GM12865 (cell line): ENCODE measurements around the gene GNAO1.
"Not testable (repeated sequence)": the region's sequence is repeated elsewhere in the genome, so short reads cannot be mapped to it uniquely, and the experiment has no call there.

Experiments
- DNase-seq: peaks from one replicate; pipeline ENCODE4 v3.0.0; 2010; ENCODE audit warnings: low read depth
- H3K4me3 ChIP-seq: 2 replicates; pipeline ENCODE4 v1.5.1; 2011; ENCODE audit warnings: mild to moderate bottlenecking, low read depth, low read length, control low read depth
- CTCF ChIP-seq: IDR thresholded peaks from 2 replicates; pipeline ENCODE4 v1.5.1; 2011; ENCODE audit warnings: low read length, control low read depth, low read depth, inconsistent platforms; ENCODE audit not compliant: insufficient read depth; ENCODE audit errors: missing control alignments

The GNAO1 gene

GRCh38 chr16:56382459-56382858, 191.2 kb downstream of the GNAO1 start:
- no peak overlapping the region for H3K4me3 ChIP-seq
- no peak for DNase-seq
- no peak for TF ChIP-seq CTCF

DNA sequence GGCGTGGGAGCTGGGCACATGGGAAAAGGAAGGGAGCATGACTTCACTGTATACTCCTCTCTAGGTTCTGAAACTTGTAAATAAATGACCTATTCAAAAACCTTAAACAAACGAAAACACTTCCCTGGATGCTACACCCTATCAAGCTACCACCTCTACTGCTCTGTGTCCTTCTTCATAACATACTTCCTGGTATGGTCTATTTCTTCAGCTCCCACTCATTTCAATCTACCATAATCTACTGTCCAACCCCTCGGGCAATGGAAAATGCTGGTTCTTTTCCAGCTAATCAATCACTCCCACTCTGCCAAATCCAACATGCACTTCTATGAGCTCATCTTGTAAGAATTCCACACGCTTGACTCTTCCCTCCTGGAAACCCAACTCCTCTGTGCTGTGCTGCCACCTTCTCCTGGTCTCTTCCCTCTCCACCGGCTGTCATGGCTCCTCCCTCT, 191.6 kb downstream of the GNAO1 start:
- no peak overlapping the region for H3K4me3 ChIP-seq
- TF ChIP-seq CTCF, result no peak
- no peak for DNase-seq

GRCh38 chr16:56384074-56384721, 192.9 kb downstream of the GNAO1 start:
- no peak overlapping the region for H3K4me3 ChIP-seq
- TF ChIP-seq CTCF, result no peak
- DNase-seq, result no peak

DNA sequence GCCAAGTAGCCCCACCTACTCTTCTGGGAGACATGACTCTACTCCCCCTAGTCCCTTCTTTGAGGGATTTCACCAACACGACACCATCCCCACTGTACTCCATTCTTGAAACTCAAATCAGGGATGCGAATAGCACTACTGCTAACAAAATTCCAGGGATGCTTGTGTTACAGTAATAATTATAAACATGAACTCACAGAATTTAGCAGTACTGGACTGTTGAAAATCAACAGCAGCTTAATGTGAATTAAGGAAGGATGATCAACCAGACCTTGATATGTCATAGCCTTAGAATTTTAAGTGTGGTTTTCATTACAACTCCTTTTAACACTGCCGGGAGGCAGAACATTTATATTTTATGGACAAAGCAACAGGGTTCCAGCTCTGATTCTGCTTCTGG, 196.1 kb downstream of the GNAO1 start:
- H3K4me3 ChIP-seq, result no peak overlapping the region
- TF ChIP-seq CTCF, result no peak
- DNase-seq, result no peak

- no peak overlapping the region for H3K4me3 ChIP-seq
- no peak for DNase-seq
Observed at GRCh38 chr16:56388209-56388608, 196.9 kb downstream of the GNAO1 start.

DNA sequence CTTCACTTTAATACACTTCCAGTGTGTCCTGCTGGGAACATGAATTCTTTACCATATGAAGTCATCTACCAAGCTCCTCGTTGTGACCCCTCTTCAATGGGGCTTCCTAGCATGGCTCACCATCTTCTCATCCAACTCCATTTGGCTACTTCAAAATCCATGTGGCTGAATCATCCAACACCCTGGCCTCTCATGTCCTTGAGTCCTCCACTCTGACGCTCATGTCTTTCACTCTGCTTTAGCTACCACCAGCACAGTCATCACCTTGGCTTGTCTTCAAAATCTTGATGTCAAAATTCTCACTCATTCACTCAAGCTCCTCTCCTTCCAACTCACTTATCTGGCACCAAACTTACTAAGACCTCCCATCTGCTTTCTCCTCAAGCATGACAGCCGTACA, 198.3 kb downstream of the GNAO1 start:
- DNase-seq, result no peak
- no peak for TF ChIP-seq CTCF
- H3K4me3 ChIP-seq, result no peak overlapping the region

More at GRCh38 chr16:56388209-56388608, 196.9 kb downstream of the GNAO1 start:
- no peak for TF ChIP-seq CTCF

GRCh38 chr16:56396724-56397123, 205.4 kb downstream of the GNAO1 start:
- H3K4me3 ChIP-seq, DNase-seq: not testable (repeated sequence)

DNA sequence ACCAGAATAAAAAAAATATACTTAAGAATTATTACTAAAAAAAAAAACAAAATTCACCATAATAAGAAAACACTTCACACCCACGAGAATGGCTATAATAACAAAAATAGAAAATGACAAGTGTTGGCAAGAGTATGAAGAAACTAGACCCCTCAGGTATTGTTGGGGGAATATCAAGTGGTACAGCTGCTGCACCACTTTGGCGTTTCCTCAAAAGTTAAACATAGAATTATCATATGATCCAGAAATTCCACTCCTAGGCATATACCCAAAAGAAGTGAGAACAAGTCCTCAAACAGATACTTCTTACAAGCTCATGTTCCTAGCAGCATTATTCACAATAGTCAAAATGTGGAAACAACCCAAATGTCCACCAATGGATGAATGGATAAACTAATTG, 207.8 kb downstream of the GNAO1 start:
- no peak overlapping the region for H3K4me3 ChIP-seq
- DNase-seq, result no peak
- no peak for TF ChIP-seq CTCF
